Measurements from ENCODE around the gene C14orf132. TPM values are rescaled to one million over a fixed set of nuclear protein-coding genes. Genes with fewer than 3 reads are reported as not detected.

Gene C14orf132
- total RNA-seq, 2 donors from 2014 or later, result 1.6 to 5.6 TPM

DNA sequence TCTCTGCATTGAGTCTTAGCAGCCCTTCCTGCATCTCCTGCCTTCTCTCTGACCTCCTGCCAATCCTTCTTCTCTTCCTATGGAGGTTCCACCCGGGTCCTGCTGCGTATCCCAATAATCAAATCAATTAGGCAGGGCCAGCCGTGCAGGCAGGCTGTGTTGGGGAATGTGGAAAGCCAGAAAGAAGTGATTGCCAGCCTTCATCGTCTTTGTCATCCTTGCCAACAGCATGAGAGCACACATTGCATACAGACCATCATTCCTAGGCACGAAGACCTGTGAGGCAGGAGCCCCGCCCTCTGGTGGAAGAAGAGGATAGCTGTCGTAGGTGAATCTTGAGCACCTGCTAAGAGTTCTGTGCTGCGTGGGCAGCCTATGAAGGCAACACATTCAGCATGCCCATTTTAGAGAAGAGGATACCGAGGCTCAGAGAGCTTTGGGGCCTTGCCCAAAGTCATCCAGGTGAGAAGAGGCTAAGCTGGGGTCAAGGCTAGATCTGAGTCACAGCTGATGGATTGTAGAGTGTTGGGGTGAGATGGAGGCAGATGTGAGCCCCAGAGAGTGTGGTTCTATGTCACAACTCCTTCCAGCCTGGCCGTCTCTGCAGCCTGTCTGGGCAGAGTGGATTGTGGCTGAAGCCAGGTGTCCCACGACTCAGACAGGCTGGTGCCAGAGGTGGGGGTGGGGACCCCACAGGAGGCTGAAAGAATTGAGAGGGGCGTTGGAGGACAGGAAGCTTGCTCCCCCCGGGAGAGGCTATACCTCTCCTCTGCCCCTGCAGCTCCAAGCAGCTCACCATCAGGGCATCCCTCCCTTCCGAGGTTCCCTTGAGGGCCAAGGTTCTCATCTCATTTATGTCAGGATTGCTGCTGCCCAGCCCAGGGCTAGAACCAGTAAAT, 12.7 kb downstream of the C14orf132 start:
- H3K27me3 ChIP-seq, result no peaks in the 10 kb centered on the region
- H3K36me3 ChIP-seq, result no peaks in the 10 kb centered on the region
- no peak overlapping the region for H3K4me3 ChIP-seq
- TF ChIP-seq, protein P1, sequence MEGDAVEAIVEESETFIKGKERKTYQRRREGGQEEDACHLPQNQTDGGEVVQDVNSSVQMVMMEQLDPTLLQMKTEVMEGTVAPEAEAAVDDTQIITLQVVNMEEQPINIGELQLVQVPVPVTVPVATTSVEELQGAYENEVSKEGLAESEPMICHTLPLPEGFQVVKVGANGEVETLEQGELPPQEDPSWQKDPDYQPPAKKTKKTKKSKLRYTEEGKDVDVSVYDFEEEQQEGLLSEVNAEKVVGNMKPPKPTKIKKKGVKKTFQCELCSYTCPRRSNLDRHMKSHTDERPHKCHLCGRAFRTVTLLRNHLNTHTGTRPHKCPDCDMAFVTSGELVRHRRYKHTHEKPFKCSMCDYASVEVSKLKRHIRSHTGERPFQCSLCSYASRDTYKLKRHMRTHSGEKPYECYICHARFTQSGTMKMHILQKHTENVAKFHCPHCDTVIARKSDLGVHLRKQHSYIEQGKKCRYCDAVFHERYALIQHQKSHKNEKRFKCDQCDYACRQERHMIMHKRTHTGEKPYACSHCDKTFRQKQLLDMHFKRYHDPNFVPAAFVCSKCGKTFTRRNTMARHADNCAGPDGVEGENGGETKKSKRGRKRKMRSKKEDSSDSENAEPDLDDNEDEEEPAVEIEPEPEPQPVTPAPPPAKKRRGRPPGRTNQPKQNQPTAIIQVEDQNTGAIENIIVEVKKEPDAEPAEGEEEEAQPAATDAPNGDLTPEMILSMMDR (IDR thresholded peaks at IDR 0.05), result no peak
- peaks cover 0 to 4% of the 10 kb centered on the region in 2 donors for H3K4me1 ChIP-seq
- DNase-seq (ENCODE audit: low spot score), result no peak
- H3K9me3 ChIP-seq, result no peaks in the 10 kb centered on the region
- H3K27ac ChIP-seq, result no peak overlapping the region

DNA sequence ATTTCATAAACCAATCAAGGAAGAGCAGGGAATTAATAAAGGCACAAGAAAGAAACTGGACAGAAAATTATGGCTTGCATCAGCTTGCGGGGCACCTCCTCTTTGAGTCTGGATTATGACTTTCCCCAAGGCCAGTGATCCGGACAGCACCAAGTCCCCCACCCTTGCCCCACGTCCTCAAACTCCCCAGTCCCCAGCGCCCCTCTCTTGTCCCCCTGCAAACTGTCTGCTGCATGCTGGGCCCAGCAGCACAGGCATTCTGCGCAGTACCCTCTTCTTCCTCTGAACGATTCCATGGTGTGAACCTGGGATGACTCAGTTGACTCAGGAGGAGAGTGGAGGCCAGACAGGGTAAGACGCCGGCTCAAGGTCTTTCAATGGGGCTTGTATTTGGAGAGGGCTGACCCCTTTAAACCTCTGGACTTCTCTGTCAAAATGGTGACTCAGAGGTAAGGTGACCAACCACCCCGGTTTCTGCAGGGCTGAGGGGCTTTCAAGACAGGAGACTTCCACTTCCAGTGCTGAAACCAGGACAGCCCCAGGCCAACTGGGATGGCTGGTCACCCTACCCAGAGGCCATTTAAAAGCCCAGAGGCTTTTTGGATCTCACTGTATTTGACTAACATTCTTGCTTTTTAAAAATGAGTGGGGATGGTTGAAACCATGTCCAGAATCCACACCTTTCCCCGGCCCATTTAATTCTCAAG, 13.5 kb downstream of the C14orf132 start:
- TF ChIP-seq, protein P1 (IDR thresholded peaks at IDR 0.05), result no peak
- H3K27ac ChIP-seq, result no peak overlapping the region
- peaks cover 0 to 4% of the 10 kb centered on the region in 2 donors for H3K4me1 ChIP-seq
- no peaks in the 10 kb centered on the region for H3K9me3 ChIP-seq
- no peaks in the 10 kb centered on the region for H3K36me3 ChIP-seq
- H3K27me3 ChIP-seq, result no peaks in the 10 kb centered on the region
- no peak overlapping the region for H3K4me3 ChIP-seq
- DNase-seq (ENCODE audit: low spot score), result no peak

DNA sequence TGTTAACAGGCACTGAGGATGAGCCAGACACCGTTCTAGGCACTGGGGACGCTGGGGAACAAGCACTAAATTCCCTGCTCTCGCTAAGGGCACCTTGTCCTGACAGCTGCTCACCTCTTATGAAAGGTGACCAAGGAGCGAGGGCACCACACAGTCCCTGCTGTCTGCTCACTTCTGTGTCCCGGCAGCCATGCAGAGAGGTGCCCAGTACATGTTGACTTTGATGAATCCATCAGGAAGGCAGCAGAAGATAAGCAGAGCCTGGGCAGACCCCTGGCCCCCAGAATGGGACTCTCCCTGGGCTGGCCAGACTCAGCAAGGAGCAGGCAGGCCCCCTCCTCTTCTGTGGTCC, 14.1 kb downstream of the C14orf132 start:
- Histone ChIP-seq H3K9me3 (no peaks in the 10 kb centered on the region), H3K27ac (peak overlapping the region; percentile 35 to 40), H3K4me1 (peaks cover 0 to 4% of the 10 kb centered on the region in 2 donors)

DNA sequence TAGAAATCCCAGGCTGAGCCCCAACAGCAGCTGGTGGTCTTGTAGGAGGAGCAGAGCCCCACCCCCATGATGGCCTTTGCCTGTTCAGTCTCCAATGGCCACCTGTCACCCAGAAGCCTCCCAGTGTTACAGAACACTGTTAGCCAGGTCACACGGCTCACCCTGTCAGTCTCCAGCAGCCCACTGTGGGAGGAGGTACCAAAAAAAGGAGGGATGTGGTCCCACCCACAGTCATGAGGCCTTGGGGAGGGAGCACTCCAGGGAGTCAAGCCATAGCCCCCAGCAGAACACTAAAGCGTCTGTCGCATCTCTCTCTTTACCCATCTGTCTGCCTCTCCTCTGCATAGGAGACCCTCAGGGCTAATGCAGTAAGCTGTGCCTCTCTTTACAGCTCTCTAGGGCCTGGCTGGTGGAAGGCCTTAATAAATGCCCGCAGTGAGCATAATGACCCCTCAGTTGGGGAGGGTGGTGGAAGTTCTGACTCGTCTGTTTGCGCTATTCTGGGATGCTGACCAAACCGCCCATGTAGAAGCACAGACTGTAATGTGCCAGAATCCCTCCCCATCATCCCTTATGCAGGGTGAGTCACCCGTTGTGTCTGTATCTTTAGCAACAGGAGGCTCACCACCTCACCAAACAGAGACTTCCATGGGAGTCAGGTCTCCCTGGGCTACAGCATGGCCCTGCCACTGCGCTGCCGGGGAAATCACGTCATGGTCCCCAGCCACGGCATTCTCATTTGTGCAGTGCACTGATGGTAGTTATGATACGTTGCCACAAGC, 14.6 kb downstream of the C14orf132 start:
- no peak overlapping the region for H3K4me3 ChIP-seq
- H3K9me3 ChIP-seq, result no peaks in the 10 kb centered on the region
- peak; percentile 86 for DNase-seq (ENCODE audit: low spot score)
- H3K27me3 ChIP-seq, result no peaks in the 10 kb centered on the region
- H3K36me3 ChIP-seq, result no peaks in the 10 kb centered on the region
- H3K4me1 ChIP-seq, result peaks cover 0 to 4% of the 10 kb centered on the region in 2 donors
- peak overlapping the region; percentile 35 to 40 for H3K27ac ChIP-seq
- TF ChIP-seq, protein P1 (IDR thresholded peaks at IDR 0.05), result no peak

More for the DNA sequence above, 14.1 kb downstream of the C14orf132 start:
- DNase-seq (ENCODE audit: low spot score), result no peak
- Histone ChIP-seq H3K27me3 (no peaks in the 10 kb centered on the region), H3K36me3 (no peaks in the 10 kb centered on the region), H3K4me3 (no peak overlapping the region)
- TF ChIP-seq, protein P1 (IDR thresholded peaks at IDR 0.05), result no peak

DNA sequence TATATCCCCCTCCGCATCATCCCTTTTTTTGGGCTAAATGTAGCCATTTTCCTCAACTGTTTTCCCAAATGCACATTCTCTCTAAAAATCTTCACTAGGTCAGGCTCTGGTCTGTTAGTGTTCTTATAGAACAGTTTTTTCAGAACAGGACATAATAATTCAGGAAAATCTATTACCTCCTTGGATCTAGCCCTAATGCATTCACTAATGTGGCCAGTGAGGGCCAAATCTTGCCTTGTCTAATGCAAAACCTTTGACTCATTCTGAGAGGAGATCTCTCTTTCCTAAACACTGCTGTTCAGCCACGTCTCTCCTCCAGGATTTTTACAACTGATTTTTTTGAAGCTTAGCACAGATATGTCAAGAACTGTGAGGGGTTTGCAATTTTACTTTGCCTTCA, 15.5 kb downstream of the C14orf132 start:
- Histone ChIP-seq H3K4me3 (no peak overlapping the region), H3K9me3 (no peaks in the 10 kb centered on the region), H3K27ac (no peak overlapping the region), H3K27me3 (no peaks in the 10 kb centered on the region), H3K4me1 (peaks cover 0 to 4% of the 10 kb centered on the region in 2 donors), H3K36me3 (no peaks in the 10 kb centered on the region)
- TF ChIP-seq, protein P1 (IDR thresholded peaks at IDR 0.05), result no peak
- no peak for DNase-seq (ENCODE audit: low spot score)
